ENCODE data around the gene MCOLN3.

GRCh38 chr1:85089203-85089602 is 40.9 kb upstream of the MCOLN3 start:
- TF ChIP-seq, protein P1, sequence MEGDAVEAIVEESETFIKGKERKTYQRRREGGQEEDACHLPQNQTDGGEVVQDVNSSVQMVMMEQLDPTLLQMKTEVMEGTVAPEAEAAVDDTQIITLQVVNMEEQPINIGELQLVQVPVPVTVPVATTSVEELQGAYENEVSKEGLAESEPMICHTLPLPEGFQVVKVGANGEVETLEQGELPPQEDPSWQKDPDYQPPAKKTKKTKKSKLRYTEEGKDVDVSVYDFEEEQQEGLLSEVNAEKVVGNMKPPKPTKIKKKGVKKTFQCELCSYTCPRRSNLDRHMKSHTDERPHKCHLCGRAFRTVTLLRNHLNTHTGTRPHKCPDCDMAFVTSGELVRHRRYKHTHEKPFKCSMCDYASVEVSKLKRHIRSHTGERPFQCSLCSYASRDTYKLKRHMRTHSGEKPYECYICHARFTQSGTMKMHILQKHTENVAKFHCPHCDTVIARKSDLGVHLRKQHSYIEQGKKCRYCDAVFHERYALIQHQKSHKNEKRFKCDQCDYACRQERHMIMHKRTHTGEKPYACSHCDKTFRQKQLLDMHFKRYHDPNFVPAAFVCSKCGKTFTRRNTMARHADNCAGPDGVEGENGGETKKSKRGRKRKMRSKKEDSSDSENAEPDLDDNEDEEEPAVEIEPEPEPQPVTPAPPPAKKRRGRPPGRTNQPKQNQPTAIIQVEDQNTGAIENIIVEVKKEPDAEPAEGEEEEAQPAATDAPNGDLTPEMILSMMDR (IDR thresholded peaks at IDR 0.05) = no peak
- no peak for TF ChIP-seq POLR2A (IDR thresholded peaks at IDR 0.05)

Data from body of pancreas (tissue), 4 donors.